Epithelial cell of proximal tubule (primary cell): ENCODE results near the gene PDCD1. TPM values are rescaled to one million over a fixed set of nuclear protein-coding genes. Genes with fewer than 3 reads are reported as not detected.
"Not testable (repeated sequence)": the region's sequence is repeated elsewhere in the genome, so short reads cannot be mapped to it uniquely, and the experiment has no call there.

ENCODE experiments used
- DNase-seq: peaks from one replicate; pipeline ENCODE4 v3.0.0-alpha.2; 2011; ENCODE audit warnings: low read depth
- H3K4me3 ChIP-seq: 2 replicates; pipeline ENCODE4 v1.5.1; 2011; ENCODE audit warnings: low read depth, mild to moderate bottlenecking, low read length
- total RNA-seq: library from RNA; depleted of rRNA; stranded (reverse); fragments of >200 nt; gene quantifications from 2 replicates; pipeline ENCODE4 v1.2.3, GENCODE V29; 2015
- TF ChIP-seq, protein P1 (sequence below): conservative IDR thresholded peaks from 2 replicates; pipeline ENCODE4 v1.5.1; 2012; ENCODE audit warnings: low read depth, mild to moderate bottlenecking, low read length

The PDCD1 gene
- total RNA-seq, 1 donor from 2014 or later: 0.92 TPM

DNA sequence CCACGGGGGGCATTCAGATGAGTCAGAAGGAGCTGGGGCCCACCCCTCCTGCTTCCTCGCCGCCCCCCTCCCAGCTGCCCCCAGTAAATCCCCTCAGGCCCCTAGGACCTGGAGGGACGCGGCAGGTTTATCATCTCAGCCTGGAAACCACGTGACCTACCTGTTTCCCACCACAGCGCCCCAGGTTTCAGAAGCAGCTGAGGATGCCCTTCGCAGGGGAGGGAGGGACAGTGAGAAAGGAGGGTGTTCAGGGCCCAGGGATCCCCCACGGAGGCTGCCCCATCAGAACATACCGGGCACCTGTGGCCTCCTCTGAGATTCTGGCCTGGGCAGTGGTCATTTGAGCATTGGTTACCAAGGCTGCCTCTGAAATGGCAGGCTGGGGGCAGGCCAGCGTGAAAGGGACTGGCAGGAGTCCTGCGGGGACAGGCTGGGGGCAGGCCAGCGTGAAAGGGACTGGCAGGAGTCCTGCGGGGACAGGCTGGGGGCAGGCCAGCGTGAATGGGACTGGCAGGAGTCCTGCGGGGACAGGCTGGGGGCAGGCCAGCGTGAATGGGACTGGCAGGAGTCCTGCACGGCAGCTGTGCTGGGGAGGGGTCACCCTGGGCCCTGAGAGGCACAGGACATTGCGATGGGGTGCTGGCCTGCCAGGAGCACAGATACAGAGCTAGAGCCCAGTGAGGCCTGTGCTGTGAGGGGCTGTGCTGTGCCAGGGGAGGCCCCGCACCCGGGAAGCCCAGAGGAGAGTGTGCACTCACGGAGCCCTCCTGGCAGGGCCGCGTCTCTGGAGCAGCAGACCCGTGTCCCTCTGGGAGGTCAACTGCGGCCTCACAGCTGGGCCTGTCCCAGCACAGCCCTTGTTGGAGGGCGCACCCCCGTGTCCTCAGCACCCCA lies 48.1 kb downstream of the PDCD1 start:
- TF ChIP-seq, protein P1, sequence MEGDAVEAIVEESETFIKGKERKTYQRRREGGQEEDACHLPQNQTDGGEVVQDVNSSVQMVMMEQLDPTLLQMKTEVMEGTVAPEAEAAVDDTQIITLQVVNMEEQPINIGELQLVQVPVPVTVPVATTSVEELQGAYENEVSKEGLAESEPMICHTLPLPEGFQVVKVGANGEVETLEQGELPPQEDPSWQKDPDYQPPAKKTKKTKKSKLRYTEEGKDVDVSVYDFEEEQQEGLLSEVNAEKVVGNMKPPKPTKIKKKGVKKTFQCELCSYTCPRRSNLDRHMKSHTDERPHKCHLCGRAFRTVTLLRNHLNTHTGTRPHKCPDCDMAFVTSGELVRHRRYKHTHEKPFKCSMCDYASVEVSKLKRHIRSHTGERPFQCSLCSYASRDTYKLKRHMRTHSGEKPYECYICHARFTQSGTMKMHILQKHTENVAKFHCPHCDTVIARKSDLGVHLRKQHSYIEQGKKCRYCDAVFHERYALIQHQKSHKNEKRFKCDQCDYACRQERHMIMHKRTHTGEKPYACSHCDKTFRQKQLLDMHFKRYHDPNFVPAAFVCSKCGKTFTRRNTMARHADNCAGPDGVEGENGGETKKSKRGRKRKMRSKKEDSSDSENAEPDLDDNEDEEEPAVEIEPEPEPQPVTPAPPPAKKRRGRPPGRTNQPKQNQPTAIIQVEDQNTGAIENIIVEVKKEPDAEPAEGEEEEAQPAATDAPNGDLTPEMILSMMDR: no peak
- DNase-seq: no peak
- H3K4me3 ChIP-seq: no peak overlapping the region

DNA sequence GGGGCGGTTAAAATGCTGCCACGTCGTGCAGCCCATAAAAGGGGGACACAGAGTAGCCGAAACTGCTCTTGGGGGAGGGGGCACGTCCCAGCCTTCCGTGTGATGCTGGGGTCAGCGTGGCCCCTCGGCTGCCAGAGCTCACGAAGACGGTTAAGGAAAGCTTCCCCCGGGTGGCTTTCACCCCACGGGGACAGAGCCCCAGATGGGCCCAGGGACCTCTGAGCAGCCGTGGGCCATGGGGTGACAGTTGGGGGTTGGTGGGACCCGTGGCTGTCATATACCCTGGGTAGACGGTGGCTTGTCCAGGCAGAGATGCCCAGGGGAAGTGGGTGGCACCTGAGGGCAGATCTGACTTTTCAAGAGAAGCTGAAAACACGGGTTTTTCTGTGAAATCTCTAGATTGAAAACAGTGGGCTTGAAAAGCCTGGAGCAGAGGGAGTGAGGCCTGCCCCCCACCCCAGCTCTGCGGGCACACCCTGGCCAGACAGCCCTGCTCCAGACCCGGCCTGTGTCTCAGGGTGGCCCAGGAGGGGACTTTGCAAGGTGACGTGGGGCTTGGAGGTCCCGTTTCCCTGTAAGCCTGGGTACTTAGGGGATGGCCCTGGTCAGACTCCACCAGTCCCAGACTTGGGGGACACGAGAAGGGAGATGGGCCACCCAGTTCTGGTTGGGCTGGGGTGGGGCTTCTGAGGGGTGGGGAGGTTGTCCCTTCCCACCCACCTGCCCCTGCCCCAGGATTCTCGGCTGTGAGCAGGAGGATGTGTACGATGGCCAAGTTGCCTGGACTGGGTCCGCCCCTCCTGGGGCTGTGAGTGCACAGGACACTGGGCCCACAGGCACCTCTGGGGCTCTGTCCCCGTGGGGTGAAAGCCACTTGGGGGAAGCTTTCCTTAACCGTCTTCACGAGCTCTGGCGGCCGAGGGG lies 49.0 kb downstream of the PDCD1 start:
- H3K4me3 ChIP-seq: no peak overlapping the region
- TF ChIP-seq, protein P1: no peak
- DNase-seq: no peak

DNA sequence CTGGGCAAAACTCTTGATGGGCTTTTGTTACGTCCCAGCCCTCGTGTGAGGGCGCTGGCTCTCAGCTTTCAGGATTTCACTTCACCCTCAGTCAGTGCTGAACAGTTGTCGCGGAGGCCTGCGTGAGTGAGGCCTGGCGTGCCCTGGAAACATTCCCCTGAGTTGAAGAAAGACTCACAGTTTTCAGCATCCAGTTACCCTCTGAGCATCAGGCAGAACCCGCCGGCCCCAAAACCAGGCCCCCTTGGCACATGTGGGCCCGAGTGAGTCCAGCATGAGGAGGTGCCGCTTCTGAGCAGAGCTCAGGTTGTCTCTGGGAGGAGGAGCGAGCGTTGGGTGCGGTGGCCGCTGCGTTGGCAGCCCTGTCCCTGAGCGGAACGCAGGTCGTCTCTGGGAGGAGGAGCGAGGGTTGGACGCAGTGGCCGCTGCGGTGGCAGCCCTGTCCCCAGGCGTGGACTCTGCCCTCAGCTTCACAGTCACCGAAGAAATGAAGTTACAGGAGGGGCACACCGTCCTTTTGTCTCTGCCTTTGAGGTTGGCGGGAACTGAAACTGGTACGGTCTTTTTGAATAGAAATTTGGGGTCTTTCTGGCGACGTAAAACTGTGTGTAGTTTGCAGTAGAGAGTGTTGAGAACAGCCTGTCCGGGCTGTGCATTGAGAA lies 49.8 kb downstream of the PDCD1 start, which contains the start of gene NEU4:
Gene NEU4, plus strand, starts transcription at position 473 of the 662 bp plus-strand sequence. CDS start 5,292 bp downstream, outside the sequence.
- TF ChIP-seq, protein P1: no peak
- no peak within 1 kb of the TSS for H3K4me3 ChIP-seq
- no peak for DNase-seq

DNA sequence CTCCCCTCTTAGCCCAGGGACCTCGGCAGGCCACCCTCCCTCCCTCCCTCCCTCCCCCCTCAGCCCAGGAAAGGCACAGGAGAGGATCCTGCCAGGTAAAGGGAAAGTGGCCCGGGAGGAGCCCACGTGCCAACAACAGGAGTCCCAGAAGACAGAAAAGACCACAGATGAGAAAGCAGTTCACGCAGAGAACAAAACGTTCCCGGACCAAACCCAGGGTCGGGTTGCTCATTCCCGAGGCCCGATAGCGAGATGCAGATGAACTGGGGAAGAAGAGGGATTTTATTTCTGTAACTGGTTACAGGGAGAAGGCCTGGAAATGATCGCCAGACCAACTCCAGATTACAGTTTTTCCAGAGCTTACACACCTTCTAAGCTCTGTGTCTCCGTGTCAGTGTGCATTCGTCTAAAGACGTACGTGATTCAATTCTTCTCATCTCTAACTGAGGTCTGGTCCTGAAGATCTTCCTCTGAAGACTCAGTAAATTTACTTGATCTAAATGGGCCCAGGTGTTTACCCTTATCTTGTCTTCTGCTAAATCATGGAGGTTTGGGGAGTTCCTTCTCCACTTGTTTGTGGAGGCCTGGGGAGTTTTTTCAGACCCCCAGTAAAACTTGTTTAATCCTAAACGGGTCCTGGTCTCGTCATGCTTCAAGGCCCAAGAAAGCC lies 50.5 kb downstream of the PDCD1 start:
- TF ChIP-seq, protein P1: no peak
- DNase-seq: no peak
- H3K4me3 ChIP-seq: no peak overlapping the region

DNA sequence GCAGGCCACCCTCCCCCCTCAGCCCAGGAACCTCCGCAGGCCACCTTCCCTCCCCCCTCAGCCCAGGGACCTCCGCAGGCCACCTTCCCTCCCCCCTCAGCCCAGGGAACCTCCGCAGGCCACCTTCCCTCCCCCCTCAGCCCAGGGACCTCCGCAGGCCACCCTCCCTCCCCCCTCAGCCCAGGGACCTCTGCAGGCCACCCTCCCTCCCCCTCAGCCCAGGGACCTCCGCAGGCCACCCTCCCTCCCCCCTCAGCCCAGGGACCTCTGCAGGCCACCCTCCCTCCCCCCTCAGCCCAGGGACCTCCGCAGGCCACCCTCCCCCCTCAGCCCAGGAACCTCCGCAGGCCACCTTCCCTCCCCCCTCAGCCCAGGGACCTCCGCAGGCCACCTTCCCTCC lies 52.5 kb downstream of the PDCD1 start:
- DNase-seq, H3K4me3 ChIP-seq: not testable (repeated sequence)

DNA sequence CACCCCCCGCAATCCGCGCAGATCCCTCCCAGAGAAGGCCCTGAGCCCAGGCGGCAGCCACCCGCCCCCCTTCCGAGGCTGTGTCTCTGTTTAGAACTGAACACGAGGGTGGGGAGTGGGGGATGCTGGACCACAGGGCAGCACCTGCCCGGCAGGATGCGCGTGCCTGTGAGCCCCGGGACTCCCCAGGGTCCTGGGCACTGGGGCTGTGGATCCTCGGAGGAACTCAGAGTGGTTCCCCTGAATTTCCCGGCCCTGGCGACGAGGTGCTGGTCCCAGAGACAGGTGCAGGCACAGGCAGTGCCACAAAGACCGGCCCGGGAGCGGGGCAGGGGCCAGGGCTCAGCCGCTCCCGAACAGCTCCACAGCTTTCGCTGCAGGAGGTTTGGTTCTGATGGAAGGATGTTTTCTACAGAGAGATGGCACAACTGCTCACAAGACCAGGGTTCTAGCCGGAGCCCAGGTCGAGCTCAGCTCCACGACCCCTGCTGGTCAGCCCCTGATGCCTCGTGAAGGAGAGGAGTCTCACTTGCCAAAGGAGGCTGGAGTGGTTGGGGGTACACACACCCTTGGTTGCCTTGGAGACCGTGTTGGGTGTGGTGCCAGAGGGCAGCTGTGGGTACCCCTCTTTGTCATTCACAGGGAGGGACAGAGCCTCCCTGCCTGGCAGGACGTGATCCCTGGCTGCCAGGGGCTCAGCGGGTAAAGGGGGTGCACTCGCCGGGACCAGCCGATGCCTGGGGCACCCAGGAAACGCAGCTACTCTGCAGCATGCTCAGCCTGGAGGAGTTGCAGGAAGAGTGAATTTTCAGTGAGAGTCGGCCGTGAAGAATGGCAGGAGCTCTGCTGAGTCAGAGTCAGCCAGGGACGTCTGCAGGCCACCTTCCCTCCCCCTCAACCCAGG lies 54.1 kb downstream of the PDCD1 start:
- H3K4me3 ChIP-seq: no peak overlapping the region
- TF ChIP-seq, protein P1: no peak
- no peak for DNase-seq
